Heart right ventricle (tissue), 16 donors: ENCODE results near the gene LLPH. TPM values are rescaled to one million over a fixed set of nuclear protein-coding genes. Genes with fewer than 3 reads are reported as not detected.
A peak's percentile ranks its signal among the peaks of the same experiment; 100 is the strongest.

Experiments used
- ATAC-seq, 8 donors: fragments of 200-7000 bp; cut with Tn5 transposase; one replicate each; pipeline ENCODE4 v1.9.1; 2020; ENCODE audit warnings: mild to moderate bottlenecking in 8 of 8, moderate library complexity in 8 of 8, moderate number of reproducible peaks in 1 of 8
- DNase-seq, 2 donors: peaks; one replicate each; pipeline ENCODE4 v3.0.0-alpha.2; 2020
- H3K27ac ChIP-seq, 10 donors: fragments of 200-600 bp; sonication (generic) in 2 of 10; one replicate each; pipeline versions ENCODE4 v1.5.0 to v1.8.0; 2020 to 2022; ENCODE audit warnings: mild to moderate bottlenecking in 3 of 10
- H3K27me3 ChIP-seq, 7 donors: fragments of 200-600 bp; one replicate each; pipeline ENCODE4 v1.8.0; 2021 to 2022; ENCODE audit warnings: mild to moderate bottlenecking in 2 of 7
- H3K36me3 ChIP-seq, 9 donors: fragments of 200-600 bp; sonication (generic) in 1 of 9; one replicate each; pipeline versions ENCODE4 v1.5.0 to v1.8.0; 2020 to 2022; ENCODE audit warnings: mild to moderate bottlenecking in 2 of 9
- H3K4me1 ChIP-seq, 9 donors: fragments of 200-600 bp; sonication (generic) in 1 of 9; one replicate each; pipeline versions ENCODE4 v1.5.0 to v1.8.0; 2020 to 2022; ENCODE audit warnings: mild to moderate bottlenecking in 4 of 9
- H3K4me3 ChIP-seq, 10 donors: fragments of 200-600 bp; sonication (generic) in 2 of 10; one replicate each; pipeline versions ENCODE4 v1.5.0 to v1.8.0; 2020 to 2022; ENCODE audit warnings: mild to moderate bottlenecking in 7 of 10, moderate library complexity in 2 of 10
- H3K9me3 ChIP-seq, 11 donors: fragments of 200-600 bp in 10 of 11; sonication (generic) in 2 of 11; one replicate each; pipeline versions ENCODE4 v1.5.0 to v1.8.0; 2013 to 2022; ENCODE audit warnings: mild to moderate bottlenecking in 2 of 11, control low read depth in 1 of 11, moderate library complexity in 1 of 11
- CTCF ChIP-seq, 9 donors: fragments of 200-600 bp; sonication (generic) in 2 of 9; IDR thresholded peaks; one replicate each; pipeline versions ENCODE4 v1.5.0 to v1.8.0; 2021 to 2022; ENCODE audit warnings: antibody characterized with exemption in 9 of 9, mild to moderate bottlenecking in 5 of 9, moderate library complexity in 1 of 9
- WGBS, 2 donors: extraction: QIAGEN DNeasy Blood & Tissue Kit; methylation state at CpG; one replicate each; pipeline ENCODE4 v1.1.7; 2013; ENCODE audit warnings: inconsistent platforms in 1 of 2; 5-methylcytosine and 5-hydroxymethylcytosine counted together
- intact Hi-C, 10 donors: fragments of 100-400 bp; cut with DNase I; formaldehyde crosslinking; loops; one replicate each; pipeline versions ENCODE4 v1.11.1 to v1.14.2; 2022
- polyA plus RNA-seq, 2 donors: library from polyadenylated mRNA; stranded (reverse); fragments of 200-250 nt; gene quantifications; one replicate each; pipeline ENCODE4 v1.2.3, GENCODE V29; 2013
- total RNA-seq, 10 donors: library from RNA; stranded (reverse); fragmentation: NEBNext Ultra II Directional in 3 of 10; extraction: Animal tissue kit (Norgen Biotek cat#: 25700) in 3 of 10; gene quantifications; one replicate each; pipeline versions ENCODE4 v1.2.1 to v1.2.4, GENCODE V29; 2021 to 2023
- donor health status: Arrhythmogenic right ventricular cardiomyopathy.
- donor health status: ischemic (EF 13 %, LVEDD 7.1; RV severe dilation, severe dysfunction).
- donor health status: healthy with polysubstance abuse.
- donor health status: DM: no; HTN: yes; CAD: no.
- donor health status: DM: no; HTN: no; CAD: no.
- donor health status: ischemic (EF 25% LVEDD 6.9; RV normal size, moderate dysfunction).
- donor health status: ischemic (EF 25% LVEDD 5.7; RV mildly dilated, moderate dysfunction).
- donor health status: healthy.
- donor health status: DM: yes; HTN: yes; CAD: no.
- donor health status: Ischemic cardiomyopathy.
- donor health status: ischemic (EF 35%, LVEDD 5.7; RV mildly dilated, moderate dysfunction).
- donor health status: nonischemic (EF 11% LVEDD 7.7; RV severe dilation, severe dysfunction).
- donor health status: DM: yes; HTN: yes; CAD: no.
- donor health status: PGD.
- donor health status: ischemic (EF 29% LVEDD 5.4; RV normal size, mild dysfunction).
- donor health status: nonischemic (EF 23%, LVEDD 6.1; RV moderate dilation, normal function).

LLPH gene
- total and polyA plus RNA-seq, 12 donors, result 9.7 to 35.9 (median 18.9) TPM

GRCh38 chr12:66139328-66139727, 8.8 kb upstream of the LLPH start:
- DNase-seq, result no peak
- peaks cover 0 to 83% (median 18%) of the 10 kb centered on the region in 9 donors for H3K36me3 ChIP-seq
- peaks cover 0 to 29% (median 16%) of the 10 kb centered on the region in 11 donors for H3K9me3 ChIP-seq
- peaks cover 0 to 28% (median 12%) of the 10 kb centered on the region in 9 donors for H3K4me1 ChIP-seq
- intact Hi-C loops, result no loop called here
- H3K27me3 ChIP-seq, result no peaks in the 10 kb centered on the region
- ATAC-seq, result peak in 5 of 8 donors; percentile 45 to 80 (median 67)
- TF ChIP-seq CTCF (IDR thresholded peaks at IDR 0.05), result no peak
- WGBS, 2 donors, result 52 to 63% methylated on average over 2 of the region's 2 CpGs
- H3K27ac ChIP-seq, result peak overlapping the region in 5 of 10 donors; percentile 9 to 75 (median 44)
- H3K4me3 ChIP-seq, result no peak overlapping the region

DNA sequence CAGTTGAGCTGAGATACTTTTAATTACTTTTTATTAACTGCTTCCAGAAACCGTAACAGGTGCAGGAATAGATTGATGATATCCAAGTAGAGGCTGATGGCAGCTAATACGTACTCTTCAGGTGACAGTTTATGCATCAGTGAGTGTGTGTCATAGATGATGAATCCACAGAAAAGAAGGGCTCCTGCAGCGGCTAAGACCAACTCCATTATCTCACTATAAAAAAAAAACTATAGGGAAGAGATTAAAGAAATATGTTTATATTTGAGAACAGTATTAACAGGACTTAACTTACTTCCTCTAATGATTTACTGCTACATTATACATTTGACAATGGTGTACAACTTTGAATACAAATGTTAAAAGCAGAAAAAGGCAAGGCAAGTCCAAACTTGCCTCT, 7.4 kb upstream of the LLPH start:
- no peak overlapping the region for H3K4me3 ChIP-seq

GRCh38 chr12:66132408-66132807, 1.9 kb upstream of the LLPH start:
- no peak for TF ChIP-seq CTCF (IDR thresholded peaks at IDR 0.05)
- peak in 6 of 8 donors; percentile 68 to 88 (median 74) for ATAC-seq
- Histone ChIP-seq H3K36me3 (peaks cover 0 to 36% (median 3%) of the 10 kb centered on the region in 9 donors), H3K27ac (peak overlapping the region in 8 of 10 donors; percentile 9 to 88 (median 72)), H3K27me3 (no peaks in the 10 kb centered on the region), H3K4me1 (peaks cover 0 to 46% (median 27%) of the 10 kb centered on the region in 9 donors), H3K4me3 (peak overlapping the region in 4 of 10 donors; percentile 74 to 95 (median 84)), H3K9me3 (no peaks in the 10 kb centered on the region)
- DNase-seq, result peak in 1 of 2 donors; percentile 26
- intact Hi-C loops, result loop anchor here in 1 of 10 donors (5.0 kb wide), 1 partner anchor 170 kb away; the partner anchor contains the start of gene HELB

More for the DNA sequence above, 7.4 kb upstream of the LLPH start:
- TF ChIP-seq CTCF (IDR thresholded peaks at IDR 0.05), result no peak
- Histone ChIP-seq H3K27me3 (no peaks in the 10 kb centered on the region), H3K27ac (no peak overlapping the region), H3K4me1 (peaks cover 0 to 23% (median 5%) of the 10 kb centered on the region in 9 donors), H3K9me3 (peaks cover 0 to 29% (median 16%) of the 10 kb centered on the region in 11 donors), H3K36me3 (peaks cover 0 to 76% (median 18%) of the 10 kb centered on the region in 9 donors)
- 97 to 99% methylated on average over 3 of the region's 3 CpGs for WGBS, 2 donors
- no peak for DNase-seq
- ATAC-seq, result no peak
- intact Hi-C loops, result no loop called here

GRCh38 chr12:66131067-66131688, 628 bp upstream of the LLPH start:
- DNase-seq, result no peak
- Histone ChIP-seq H3K9me3 (no peaks in the 10 kb centered on the region), H3K36me3 (peaks cover 0 to 36% (median 5%) of the 10 kb centered on the region in 9 donors), H3K4me3 (peak overlapping the region; percentile 51 to 95 (median 86)), H3K27ac (peak overlapping the region in 9 of 10 donors; percentile 27 to 91 (median 83)), H3K27me3 (no peaks in the 10 kb centered on the region), H3K4me1 (peaks cover 0 to 51% (median 29%) of the 10 kb centered on the region in 9 donors)
- WGBS, 2 donors, result 7 to 9% methylated on average over 11 of the region's 11 CpGs
- peak in 4 of 8 donors; percentile 15 to 25 (median 18) for ATAC-seq
- no peak for TF ChIP-seq CTCF (IDR thresholded peaks at IDR 0.05)
- intact Hi-C loops, result loop anchor here in 1 of 10 donors (5.0 kb wide), 1 partner anchor 171 kb away; the partner anchor contains the start of gene HELB
